ENCODE measurements around the gene PARVB. TPM values are rescaled to one million over a fixed set of nuclear protein-coding genes. Genes with fewer than 3 reads are reported as not detected.

Gene PARVB
- total RNA-seq, 1 donor from 2014 or later: 52.7 TPM

GRCh38 chr22:44179196-44179988 lies 155.3 kb downstream of the PARVB start:
- intact Hi-C loops (cut with micrococcal nuclease): no loop called here

- intact Hi-C loops (cut with micrococcal nuclease): loop anchor here (5.0 to 10.0 kb wide), 2 partner anchors 185 to 442 kb away; no protein-coding TSS in a partner anchor
These were observed 156.0 kb downstream of the PARVB start for GRCh38 chr22:44179989-44180705.

- intact Hi-C loops (cut with micrococcal nuclease): loop anchor here (5.0 to 10.0 kb wide), 2 partner anchors 186 to 442 kb away; no protein-coding TSS in a partner anchor
These were observed 156.6 kb downstream of the PARVB start, which contains the start of gene PARVG for GRCh38 chr22:44180706-44181032. PARVG (plus strand) TSS chr22:44180925; CDS start chr22:44183330, 2,405 bp downstream.

GRCh38 chr22:44181033-44181911 lies 157.2 kb downstream of the PARVB start:
- intact Hi-C loops (cut with micrococcal nuclease): loop anchor here (5.0 to 10.0 kb wide), 2 partner anchors 186 to 441 kb away; no protein-coding TSS in a partner anchor

GRCh38 chr22:44181912-44182587 lies 157.9 kb downstream of the PARVB start:
- intact Hi-C loops (cut with micrococcal nuclease): loop anchor here (5.0 to 10.0 kb wide), 2 partner anchors 187 to 440 kb away; no protein-coding TSS in a partner anchor

- intact Hi-C loops (cut with micrococcal nuclease): loop anchor here (5.0 to 10.0 kb wide), 2 partner anchors 188 to 440 kb away; no protein-coding TSS in a partner anchor
These were observed 158.6 kb downstream of the PARVB start for GRCh38 chr22:44182588-44183286.

GRCh38 chr22:44183287-44183588 lies 159.1 kb downstream of the PARVB start:
- intact Hi-C loops (cut with micrococcal nuclease): loop anchor here (5.0 to 10.0 kb wide), 2 partner anchors 188 to 439 kb away; no protein-coding TSS in a partner anchor

- intact Hi-C loops (cut with micrococcal nuclease): loop anchor here (5.0 to 10.0 kb wide), 2 partner anchors 189 to 438 kb away; no protein-coding TSS in a partner anchor
These were observed 159.9 kb downstream of the PARVB start for GRCh38 chr22:44184006-44184405.

- intact Hi-C loops (cut with micrococcal nuclease): loop anchor here (10.0 kb wide), 1 partner anchor 191 kb away; no protein-coding TSS in a partner anchor
These were observed 161.4 kb downstream of the PARVB start for GRCh38 chr22:44185237-44186120.

- intact Hi-C loops (cut with micrococcal nuclease): loop anchor here (10.0 kb wide), 1 partner anchor 191 kb away; no protein-coding TSS in a partner anchor
These were observed 162.0 kb downstream of the PARVB start for GRCh38 chr22:44186121-44186510.

GRCh38 chr22:44186737-44187136 lies 162.6 kb downstream of the PARVB start:
- intact Hi-C loops (cut with micrococcal nuclease): loop anchor here (10.0 kb wide), 1 partner anchor 192 kb away; no protein-coding TSS in a partner anchor

- intact Hi-C loops (cut with micrococcal nuclease): loop anchor here (10.0 kb wide), 1 partner anchor 193 kb away; no protein-coding TSS in a partner anchor
These were observed 163.6 kb downstream of the PARVB start for GRCh38 chr22:44187652-44188230.

- intact Hi-C loops (cut with micrococcal nuclease): loop anchor here (10.0 kb wide), 1 partner anchor 194 kb away; no protein-coding TSS in a partner anchor
These were observed 164.2 kb downstream of the PARVB start for GRCh38 chr22:44188316-44188715.

- intact Hi-C loops (cut with micrococcal nuclease): loop anchor here (10.0 kb wide), 1 partner anchor 194 kb away; no protein-coding TSS in a partner anchor
These were observed 165.0 kb downstream of the PARVB start for GRCh38 chr22:44188986-44189630.

- intact Hi-C loops (cut with micrococcal nuclease): no loop called here
These were observed 166.4 kb downstream of the PARVB start for GRCh38 chr22:44190381-44190976.

GRCh38 chr22:44191036-44191454 lies 166.9 kb downstream of the PARVB start:
- intact Hi-C loops (cut with micrococcal nuclease): no loop called here
